ENCODE results near the gene PANX1.

Gene PANX1

GRCh38 chr11:94199136-94200130, 70.8 kb downstream of the PANX1 start:
- TF ChIP-seq, protein P1, sequence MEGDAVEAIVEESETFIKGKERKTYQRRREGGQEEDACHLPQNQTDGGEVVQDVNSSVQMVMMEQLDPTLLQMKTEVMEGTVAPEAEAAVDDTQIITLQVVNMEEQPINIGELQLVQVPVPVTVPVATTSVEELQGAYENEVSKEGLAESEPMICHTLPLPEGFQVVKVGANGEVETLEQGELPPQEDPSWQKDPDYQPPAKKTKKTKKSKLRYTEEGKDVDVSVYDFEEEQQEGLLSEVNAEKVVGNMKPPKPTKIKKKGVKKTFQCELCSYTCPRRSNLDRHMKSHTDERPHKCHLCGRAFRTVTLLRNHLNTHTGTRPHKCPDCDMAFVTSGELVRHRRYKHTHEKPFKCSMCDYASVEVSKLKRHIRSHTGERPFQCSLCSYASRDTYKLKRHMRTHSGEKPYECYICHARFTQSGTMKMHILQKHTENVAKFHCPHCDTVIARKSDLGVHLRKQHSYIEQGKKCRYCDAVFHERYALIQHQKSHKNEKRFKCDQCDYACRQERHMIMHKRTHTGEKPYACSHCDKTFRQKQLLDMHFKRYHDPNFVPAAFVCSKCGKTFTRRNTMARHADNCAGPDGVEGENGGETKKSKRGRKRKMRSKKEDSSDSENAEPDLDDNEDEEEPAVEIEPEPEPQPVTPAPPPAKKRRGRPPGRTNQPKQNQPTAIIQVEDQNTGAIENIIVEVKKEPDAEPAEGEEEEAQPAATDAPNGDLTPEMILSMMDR (IDR thresholded peaks at IDR 0.05; ENCODE audit: low read depth, low read length): no peak
- H3K4me3 ChIP-seq (ENCODE audit: low read depth, low read length): no peak overlapping the region

DNA sequence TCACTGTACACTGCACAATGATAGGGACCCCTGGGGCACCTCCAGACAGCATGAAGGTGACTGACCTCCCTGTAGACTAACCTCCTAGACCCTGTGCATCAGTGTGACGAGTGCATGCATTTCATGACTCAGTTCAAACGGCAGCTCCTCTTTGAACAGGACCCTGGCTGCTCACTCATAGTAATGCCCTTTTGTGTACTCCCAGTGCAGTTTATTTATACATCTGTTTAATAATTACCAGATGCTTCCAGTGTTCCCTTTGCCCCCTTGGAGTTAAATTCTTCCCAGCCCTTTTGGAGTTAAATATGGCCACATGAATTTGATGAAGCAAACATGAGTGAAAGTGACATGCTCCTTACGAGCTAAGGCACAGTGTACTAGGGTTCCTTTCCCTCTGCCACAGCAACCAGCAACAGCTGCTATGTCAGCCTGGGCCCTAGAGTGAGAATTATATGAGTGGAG, 72.4 kb downstream of the PANX1 start:
- TF ChIP-seq, protein P1 (IDR thresholded peaks at IDR 0.05; ENCODE audit: low read depth, low read length): no peak
- H3K4me3 ChIP-seq (ENCODE audit: low read depth, low read length): no peak overlapping the region

DNA sequence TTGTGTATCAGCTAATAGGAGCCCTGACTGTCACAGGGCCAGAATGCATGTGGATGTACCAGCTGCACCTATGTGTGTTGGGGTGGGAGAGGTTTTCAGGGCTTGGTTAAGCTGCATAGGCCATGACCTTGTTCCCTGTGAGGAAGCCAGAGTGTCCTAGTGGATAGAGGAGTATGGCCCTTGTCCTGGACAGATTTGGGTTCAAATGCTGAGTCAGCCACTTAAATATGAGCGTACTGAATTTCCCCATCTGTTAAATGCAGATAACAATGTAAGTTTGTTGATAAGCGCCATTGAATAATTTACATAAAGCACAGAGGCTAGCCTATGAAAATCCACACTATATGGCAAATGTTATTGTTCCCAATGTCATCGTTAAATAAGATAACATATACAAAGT, 74.4 kb downstream of the PANX1 start:
- no peak overlapping the region for H3K4me3 ChIP-seq (ENCODE audit: low read depth, low read length)
- TF ChIP-seq, protein P1 (IDR thresholded peaks at IDR 0.05; ENCODE audit: low read depth, low read length): no peak

- TF ChIP-seq, protein P1 (IDR thresholded peaks at IDR 0.05; ENCODE audit: low read depth, low read length): no peak
- no peak overlapping the region for H3K4me3 ChIP-seq (ENCODE audit: low read depth, low read length)
These were observed 82.7 kb downstream of the PANX1 start for GRCh38 chr11:94211261-94211830.

- TF ChIP-seq, protein P1 (IDR thresholded peaks at IDR 0.05; ENCODE audit: low read depth, low read length): no peak
- H3K4me3 ChIP-seq (ENCODE audit: low read depth, low read length): no peak overlapping the region
These were observed 84.3 kb downstream of the PANX1 start for GRCh38 chr11:94212898-94213297.

DNA sequence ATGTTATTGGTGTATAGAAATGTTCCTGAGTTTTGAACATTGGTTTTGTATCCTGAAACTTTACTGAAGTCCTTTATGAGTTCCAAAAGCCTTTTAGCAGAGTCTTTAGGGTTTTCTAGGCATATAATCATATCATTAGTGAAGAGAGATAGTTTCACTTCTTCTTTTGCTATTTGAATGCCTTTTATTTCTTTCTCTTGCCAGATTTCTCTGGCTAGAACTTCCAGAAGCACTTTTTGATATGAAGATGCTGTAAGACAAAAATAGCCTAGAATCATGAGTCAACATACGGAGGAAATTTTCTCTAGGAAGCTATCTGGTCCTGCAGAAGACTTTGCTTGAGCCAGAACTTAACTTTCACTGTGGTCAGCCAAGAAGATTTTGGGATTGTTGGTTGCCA, 89.1 kb downstream of the PANX1 start:
- TF ChIP-seq, protein P1 (IDR thresholded peaks at IDR 0.05; ENCODE audit: low read depth, low read length): no peak

GRCh38 chr11:94218372-94218771, 89.7 kb downstream of the PANX1 start:
- no peak overlapping the region for H3K4me3 ChIP-seq (ENCODE audit: low read depth, low read length)
- TF ChIP-seq, protein P1 (IDR thresholded peaks at IDR 0.05; ENCODE audit: low read depth, low read length): no peak

More for the DNA sequence above, 89.1 kb downstream of the PANX1 start:
- no peak overlapping the region for H3K4me3 ChIP-seq (ENCODE audit: low read depth, low read length)
